IPS DF 4.7 (cell line): Measurements from ENCODE around the gene EEF1B2.
"Not testable (repeated sequence)": the region's sequence is repeated elsewhere in the genome, so short reads cannot be mapped to it uniquely, and the experiment has no call there.

Source experiments
- DNase-seq: peaks from one replicate; pipeline ENCODE4 v3.0.0-alpha.2; 2013; ENCODE audit warnings: low spot score; ENCODE audit errors: extremely low read depth

The EEF1B2 gene

DNA sequence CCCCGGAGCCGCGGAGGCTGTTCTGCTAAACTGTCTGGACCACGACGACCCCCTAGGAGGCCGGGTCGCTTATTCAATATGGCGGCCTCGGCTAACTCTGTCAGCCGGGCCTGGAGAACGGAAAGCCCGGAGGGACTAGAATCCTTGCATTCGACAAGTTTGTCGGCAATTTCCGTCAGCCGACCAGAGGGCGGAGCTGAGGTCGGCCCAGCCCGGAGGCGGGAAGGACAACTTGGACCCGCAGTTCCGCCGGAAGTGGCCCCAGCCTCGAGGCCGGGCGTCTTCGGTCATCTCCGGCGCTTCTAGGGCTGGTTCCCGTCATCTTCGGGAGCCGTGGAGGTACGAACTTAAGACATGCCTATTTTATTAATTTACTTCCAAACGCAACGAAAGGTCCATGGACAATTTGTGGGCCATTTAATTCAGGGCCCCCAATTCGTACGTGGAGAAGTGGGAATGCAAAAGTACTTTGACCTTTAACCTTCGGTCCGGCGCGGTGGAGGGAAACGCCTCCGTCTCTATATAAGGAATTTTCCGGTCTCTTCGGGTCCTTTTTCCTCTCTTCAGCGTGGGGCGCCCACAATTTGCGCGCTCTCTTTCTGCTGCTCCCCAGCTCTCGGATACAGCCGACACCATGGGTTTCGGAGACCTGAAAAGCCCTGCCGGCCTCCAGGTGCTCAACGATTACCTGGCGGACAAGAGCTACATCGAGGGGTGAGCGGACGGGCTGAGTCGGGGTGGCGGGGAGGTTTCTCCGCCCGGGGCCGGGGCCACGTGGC lies at the start of gene EEF1B2, which contains the start of gene NDUFS1:
EEF1B2 (plus strand) TSS at position 550 of the 779 bp plus-strand sequence; CDS start at position 635, 85 bp downstream.
NDUFS1 (minus strand) TSS at position 99 of the 779 bp plus-strand sequence. CDS start 5,766 bp downstream, outside the sequence.
- peak; percentile 97 for DNase-seq

DNA sequence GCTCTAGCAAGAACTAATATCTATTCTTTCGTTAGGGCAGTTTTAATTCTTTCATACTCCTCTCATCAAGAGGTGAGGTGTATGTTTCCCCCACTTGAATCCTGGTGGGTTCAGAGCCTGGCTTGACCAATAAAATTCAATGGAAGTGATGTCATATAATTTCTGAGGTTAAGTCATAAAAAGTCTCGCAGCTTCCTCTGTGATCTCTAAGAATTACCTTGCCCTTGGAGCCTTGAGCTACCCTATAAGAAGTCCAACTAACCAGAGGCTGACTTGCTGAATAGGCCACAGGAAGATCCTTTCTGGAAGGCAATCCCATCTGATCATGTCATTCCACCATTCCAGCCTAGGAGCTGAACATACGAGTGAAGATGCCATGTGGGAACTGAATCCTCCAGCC lies 47.6 kb upstream of the EEF1B2 start:
- DNase-seq = no peak

DNA sequence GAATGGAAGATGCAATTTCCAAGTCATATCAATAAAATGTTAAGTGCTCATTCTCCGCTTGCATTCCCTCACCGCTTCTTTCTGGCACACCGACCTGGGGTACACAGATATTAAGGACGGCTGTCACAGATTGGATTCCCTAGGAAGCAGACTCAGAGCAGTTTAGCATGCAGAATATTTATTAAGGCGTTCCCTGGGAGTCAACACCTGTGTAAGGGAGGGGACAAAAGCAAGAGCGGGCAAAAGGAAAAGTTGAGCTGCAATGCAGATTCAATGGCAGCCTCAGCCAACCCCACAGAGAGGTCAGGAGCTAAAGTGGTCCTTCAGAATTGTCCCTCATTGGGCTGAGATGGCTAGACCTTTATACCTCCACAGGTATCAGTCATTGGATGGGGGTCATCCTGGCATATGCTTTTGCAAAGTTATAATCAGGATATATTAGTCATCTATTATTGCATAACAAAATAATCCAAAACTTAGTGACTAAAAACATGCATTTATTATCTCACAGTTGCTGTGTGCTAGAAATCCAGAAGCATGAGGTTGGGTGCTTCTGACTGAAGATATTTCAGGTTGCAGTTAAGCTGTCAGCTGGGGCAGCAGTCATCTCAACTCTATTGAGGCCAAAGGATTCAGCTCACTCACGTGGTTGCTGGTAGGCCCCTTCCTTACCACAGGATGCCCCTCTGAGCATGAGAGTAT lies 46.7 kb upstream of the EEF1B2 start:
- DNase-seq = no peak

DNA sequence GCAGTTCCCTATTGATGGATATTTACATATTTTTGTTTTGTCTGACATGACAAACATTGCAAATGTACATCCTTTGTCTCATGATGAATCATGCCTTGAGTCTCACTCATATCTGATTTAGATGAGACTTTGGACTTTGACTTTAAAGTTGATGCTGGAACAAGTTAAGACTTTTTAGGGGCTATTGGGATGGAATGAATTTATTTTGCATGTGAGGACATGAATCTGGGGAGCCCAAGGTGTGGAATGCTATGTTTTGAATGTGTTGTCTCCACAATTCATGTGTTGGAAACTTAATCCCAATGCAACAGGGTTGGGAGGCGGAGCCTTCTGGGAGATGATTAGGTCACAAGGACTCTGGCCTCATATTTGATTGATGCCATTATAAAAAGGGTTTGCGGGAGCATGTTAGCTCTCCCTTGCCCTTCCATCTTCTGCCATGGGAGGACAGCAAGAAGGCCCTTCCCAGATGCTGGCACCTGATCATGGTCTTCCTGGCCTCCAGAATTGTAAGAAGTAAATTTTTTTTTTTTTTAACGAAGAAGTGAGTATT lies 44.6 kb upstream of the EEF1B2 start:
- no peak for DNase-seq

DNA sequence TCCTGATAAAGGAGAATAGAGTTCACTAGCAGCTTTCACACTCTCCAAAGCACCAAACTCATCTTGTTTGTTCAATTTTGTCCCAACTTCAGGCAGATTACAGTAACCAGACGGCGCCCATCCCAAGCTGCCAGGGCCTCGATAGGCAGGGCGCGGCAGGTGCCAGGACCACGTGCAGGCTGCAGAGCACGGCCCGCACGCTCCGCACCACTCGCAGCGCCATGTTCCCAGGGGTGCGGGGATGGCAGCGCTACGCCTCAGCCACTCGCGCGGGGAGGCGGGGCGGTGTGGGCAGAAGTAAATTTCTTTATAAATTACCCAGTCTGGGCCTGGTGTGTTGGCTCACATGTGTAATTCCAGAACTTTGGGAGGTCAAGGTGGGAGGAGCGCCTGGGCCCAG lies 43.4 kb upstream of the EEF1B2 start:
- DNase-seq = no peak

DNA sequence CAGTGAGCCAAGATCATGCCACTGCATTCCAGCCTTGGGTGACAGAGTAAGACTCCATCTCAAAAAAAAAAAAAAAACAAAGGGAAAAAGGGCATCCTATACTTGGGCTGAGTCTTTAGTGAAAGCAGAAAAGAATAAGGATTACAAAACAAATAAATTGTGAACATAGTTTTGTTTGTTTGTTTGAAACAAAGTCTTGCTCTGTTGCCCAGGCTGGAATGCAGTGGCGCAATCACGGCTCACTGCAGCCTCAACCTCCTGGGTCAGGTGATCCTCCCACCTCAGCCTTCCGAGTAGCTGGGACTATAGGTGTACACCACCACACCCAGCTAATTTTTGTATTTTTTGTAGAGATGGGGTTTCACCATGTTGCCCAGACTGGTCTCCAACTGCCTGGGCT lies 37.1 kb upstream of the EEF1B2 start:
- DNase-seq = not testable (repeated sequence)

DNA sequence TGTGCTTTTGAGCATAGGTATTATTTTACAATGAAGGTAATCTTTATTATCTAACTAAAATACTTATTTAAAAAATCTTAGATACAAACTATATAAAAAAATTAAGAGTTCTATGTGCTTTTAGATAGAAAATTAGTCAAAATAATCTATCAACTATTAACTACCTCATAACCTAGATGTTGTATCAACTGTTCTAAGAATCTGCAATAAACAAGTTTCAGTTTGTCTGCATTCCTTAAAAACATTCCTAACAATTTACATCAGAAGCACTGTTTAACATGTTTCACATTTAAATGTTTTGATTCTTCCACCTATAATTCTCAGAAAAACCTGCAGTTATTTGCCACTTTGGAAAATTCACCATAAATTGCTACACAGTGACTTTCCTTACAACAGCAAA lies 33.8 kb upstream of the EEF1B2 start:
- no peak for DNase-seq

DNA sequence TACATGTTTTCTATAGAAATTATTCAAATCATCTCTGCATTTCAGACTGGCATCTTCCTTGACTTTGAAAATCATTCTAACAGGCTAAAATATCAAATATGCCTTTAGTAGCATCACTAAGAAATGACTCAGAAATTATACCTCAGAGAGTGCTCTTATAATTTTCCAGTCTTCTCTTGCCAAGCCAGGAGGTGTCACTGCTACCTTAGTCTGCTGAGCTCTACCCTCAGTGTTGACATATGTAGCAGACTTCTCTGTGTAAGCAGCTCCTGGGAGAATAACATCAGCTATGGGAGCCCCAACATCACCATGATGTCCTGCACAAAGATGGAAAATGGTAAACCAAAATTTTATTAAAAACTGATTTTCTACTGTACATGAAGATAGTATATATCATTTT lies 32.0 kb upstream of the EEF1B2 start:
- DNase-seq = no peak

DNA sequence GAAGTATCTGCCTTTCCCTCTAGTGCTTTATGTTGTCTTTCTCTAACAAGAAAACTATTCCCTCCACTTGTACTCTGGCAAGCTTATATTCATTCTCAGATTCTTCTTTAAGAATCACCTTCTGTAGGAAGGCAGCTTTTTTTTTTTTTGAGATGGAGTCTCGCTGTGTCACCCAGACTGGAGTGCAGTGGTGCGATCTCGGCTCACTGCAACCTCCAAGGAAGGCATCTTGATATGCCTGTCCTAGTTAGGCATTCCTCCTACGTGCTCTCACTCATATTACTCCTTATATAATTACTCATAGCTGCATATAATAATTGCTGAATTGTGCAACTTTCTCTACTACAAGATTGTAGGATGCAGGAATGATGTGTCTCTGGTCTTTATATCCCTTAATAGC lies 16.2 kb upstream of the EEF1B2 start:
- DNase-seq = no peak

DNA sequence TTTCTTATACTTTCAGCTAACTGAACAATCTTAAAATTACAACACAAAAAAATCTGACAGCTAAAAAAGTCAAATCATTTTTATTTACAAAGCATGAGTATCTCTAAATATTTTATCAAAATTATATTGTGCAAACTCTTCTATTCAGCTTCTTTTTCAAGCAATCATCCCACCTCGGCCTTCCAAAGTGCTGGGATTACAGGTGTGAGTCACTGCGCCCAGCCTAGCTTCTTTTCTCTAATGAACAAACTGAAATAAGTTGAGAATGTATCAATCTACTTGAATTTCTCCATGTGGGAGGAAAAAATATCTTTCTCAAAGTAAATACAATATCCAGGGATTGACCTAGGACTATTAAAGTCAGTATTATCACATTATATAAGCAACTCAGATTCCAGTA lies 15.3 kb upstream of the EEF1B2 start:
- no peak for DNase-seq

DNA sequence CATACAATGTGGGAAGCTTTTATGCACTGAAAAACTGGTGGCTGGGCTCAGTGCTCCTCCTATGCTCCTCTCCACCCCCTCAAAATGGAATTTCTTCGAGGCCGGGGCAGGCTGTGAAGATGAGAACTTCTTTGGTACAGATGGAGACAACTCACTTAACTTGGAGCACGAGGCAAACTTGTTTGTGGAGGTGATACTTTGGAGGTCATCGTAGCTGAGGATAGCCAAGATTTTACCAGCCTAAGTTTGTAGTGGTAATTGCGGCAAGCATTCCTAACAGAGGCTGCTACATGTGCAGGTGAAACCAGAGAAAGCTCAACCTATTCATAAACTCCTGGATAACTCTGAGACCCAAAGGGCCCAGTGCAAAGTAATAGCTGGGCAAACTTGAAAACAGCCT lies 14.0 kb upstream of the EEF1B2 start:
- DNase-seq = no peak

DNA sequence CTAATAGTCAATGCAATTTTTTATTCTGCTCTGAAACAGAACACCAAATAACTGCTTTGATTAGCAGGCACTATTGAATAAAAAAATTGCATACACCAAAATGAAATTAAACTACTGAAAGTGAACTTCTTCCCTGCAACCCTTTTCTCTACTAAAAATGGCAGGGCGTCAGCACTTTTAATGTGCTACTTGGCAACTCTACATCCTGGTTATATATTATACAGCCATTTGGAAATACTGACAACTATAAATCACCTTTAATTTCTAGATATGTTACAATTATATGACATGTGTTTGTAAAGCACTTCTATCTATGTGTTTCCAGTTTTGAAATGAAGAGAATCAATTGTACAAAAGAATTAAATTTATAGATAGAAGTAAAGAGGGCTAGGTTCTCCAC lies 10.4 kb upstream of the EEF1B2 start:
- DNase-seq = no peak

DNA sequence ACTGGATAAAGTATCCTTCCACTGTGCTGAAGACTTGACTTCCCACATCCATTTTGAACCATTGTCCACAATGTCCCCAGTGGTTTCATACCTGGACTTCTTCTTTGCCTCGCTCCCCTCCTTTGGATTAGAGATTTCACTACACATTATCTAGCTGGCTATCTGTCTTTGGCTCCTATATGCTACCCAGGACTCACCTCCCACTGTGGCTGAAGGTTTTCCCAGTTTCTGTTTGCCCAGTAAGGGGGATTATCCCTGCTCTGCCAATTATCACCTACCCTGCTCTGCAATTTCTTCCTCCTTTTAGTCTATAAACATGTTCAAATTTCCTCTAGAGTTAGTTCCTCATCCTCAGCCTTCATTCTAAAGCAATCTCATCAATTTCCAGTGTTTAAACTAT lies 9.5 kb upstream of the EEF1B2 start:
- DNase-seq = no peak

DNA sequence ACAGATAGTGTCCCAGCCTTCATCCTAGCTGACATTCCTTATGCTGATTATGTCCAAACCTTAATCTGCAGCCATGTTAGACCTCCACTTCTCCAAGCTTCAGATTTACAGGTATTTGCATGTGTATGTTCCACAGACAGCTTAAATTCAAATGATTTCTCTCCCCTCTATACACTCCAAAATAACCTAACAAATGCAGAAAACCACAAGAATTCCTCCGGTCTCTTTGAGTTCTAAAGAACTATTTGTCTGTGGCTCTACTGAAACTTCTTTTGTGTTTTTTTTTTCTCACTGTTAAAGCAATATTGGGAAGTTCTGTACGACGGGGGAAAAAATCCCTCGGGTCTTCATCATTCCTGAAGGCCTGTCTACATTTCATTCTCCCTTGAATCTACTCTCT lies 9.1 kb upstream of the EEF1B2 start:
- no peak for DNase-seq

DNA sequence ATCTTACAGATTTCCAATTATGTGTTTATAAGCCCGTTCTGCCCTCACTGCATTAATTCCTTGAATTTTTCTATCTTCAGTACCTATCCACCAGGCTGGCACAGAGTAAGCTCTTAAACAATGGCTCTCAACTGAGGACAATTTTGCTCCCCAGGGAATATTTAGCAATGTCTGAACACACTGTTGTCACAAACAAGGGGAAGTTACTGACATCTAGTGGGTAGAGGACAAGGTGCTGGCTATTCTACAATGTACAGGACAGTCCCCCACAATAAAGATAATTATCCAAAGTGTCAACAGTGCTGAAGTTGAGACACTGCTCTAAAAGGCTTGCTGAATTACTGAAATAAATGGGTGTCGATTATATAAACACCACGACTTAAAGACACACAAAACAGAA lies 5.5 kb upstream of the EEF1B2 start:
- no peak for DNase-seq

DNA sequence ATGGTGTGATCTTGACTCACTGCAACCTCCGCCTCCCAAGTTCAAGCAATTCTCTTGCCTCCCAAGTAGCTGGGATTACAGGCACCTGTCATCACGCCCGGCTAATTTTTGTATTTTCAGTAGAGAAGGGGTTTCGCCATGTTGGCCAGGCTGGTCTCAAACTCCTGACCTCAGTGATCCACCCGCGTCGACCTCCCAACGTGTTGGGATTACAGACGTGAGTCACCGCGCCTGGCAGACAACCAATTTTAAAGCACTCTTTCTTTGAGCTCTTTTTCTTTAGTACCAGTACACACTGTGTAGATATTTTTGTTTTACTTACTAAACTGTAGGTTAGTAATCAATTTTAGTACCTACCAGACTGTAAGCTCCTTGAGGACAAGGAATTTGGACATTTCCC lies 2.7 kb upstream of the EEF1B2 start:
- not testable (repeated sequence) for DNase-seq

DNA sequence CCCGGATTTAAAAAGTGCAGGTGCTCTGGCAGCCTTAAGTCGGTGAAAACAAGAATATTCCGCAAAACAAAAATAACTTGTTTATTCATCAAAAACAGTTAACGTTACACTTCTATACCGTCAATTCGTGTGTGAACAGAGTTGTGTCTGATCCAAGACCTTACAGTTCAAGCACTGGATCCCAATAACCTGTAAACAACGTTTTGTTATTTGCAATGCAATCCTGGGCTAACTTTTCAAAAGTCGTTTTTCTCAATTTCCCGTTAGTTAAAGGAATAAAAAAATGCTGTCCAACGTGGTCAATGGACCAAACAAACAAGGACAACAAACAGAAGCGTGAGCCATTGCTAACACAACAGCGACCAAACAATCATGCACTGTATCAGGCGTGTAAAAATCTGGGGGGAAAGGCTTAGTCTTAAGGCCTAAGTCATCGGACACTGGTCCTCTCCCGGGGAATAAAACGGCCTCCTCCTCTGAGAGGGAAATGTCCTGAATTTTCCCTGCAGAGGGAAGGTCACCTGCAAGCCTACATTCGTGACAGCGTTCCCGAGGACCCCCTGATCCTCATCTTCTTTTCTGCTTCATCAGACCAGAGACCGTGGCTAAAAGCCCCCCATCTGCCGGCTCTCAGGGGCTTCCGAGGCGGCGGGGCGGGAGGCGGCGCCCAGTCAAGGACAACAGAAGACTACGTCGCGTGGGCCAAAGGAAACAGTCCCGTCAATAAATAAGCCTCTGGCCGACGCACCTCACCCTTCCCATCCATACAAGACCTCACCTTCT lies 941 bp upstream of the EEF1B2 start:
- no peak for DNase-seq

DNA sequence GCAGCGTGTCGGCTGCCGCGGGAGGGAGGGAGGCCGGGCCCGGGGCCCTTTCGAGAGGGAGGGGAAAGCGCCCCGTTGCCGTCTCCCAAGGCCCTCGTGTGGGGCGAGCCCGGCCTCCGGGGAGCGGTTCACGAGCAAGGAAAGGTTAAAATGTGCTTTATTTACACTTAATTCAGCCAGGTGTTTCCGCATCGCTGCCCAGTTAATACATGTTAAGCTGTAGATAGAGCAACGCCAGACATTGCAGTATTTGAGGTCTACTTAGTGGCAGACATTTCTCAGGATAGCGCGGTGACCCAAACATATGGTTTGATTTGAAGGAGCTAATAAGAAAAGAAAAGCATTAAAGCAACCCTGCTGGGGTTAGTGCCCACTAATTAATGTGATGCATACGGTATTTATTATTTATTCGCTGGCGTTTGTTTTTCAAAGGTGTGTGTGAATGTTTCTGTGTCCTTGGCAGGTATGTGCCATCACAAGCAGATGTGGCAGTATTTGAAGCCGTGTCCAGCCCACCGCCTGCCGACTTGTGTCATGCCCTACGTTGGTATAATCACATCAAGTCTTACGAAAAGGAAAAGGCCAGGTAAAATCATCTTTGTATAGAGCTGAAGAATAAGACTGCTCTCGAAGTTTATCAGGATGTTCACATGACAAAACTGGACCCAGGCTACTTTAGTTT lies 571 bp downstream of the EEF1B2 start:
- no peak for DNase-seq

DNA sequence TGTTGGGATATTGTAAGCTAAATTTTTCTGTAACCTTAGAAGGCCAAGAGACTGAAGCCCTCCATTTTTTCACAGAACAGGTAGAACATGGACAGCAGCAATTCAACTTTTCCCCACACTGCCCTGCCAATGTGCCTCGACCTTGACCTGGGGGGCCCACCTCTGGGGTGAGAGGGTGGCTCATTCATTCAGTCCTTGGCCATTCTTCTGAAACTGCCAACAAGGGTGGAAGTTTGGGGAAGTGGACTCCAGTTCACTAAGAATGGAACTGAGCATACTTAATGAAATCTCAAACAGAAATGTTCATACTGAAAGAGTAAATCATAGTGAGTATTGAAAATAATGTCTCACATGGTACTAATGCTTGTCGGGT lies 1.1 kb downstream of the EEF1B2 start:
- DNase-seq = no peak

DNA sequence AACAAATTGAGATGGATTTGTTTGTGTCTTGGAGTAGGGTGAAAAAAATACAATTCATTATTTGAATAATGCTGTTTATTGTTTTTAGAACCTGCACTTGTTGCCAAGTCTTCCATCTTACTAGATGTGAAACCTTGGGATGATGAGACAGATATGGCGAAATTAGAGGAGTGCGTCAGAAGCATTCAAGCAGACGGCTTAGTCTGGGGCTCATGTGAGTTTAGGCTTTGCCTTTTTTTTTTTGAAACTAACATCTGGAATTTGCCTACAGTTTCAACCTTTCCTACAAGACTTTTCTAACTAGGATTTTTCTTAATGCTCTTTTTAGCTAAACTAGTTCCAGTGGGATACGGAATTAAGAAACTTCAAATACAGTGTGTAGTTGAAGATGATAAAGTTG lies 2.7 kb downstream of the EEF1B2 start:
- DNase-seq = not testable (repeated sequence)

DNA sequence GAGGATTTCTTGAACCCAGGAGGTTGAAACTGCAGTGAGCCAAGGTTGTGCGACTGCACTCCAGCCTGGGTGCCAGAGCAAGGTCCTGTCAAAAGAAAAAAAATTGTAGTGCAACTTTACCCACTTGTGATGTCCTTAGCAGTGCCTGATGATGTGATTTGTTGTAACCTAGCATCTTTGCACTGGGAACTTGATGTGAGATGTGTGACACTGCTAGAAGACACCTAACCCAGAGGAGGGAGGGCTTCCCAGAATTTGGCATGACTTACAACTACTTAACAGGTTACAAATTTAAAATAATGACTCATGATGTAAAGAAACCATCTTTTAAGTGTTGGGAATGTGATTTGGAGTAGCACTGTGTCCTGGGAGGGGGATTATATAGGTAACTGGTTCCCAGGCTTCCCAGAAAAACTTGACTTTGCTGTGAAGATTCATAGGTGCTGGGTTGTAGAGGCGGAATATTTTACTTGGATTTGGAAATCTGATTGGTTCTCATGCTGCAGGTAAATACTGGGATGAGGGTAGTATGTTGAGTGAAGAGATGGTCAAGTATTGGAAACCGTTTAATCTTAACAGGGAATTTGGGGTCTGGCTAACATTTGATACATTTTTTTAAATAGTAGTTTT lies 3.7 kb downstream of the EEF1B2 start:
- no peak for DNase-seq
